ENCODE data around the gene SCO2.

Gene SCO2

GRCh38 chr22:50482107-50483074 lies 43.0 kb downstream of the SCO2 start:
- DNase-seq (ENCODE audit: low read depth in 2 of 2, low spot score in 1 of 2): no peak

- peak in 1 of 2 donors; percentile 39 for DNase-seq (ENCODE audit: low read depth in 2 of 2, low spot score in 1 of 2)
Observed at GRCh38 chr22:50481440-50482106, 43.8 kb downstream of the SCO2 start, which contains the start of gene ADM2. Gene ADM2, plus strand, starts transcription at chr22:50481543. Its CDS starts 305 bp downstream, at chr22:50481848.

- DNase-seq (ENCODE audit: low read depth in 2 of 2, low spot score in 1 of 2): no peak
Observed at GRCh38 chr22:50481045-50481439, 44.4 kb downstream of the SCO2 start.

GRCh38 chr22:50479721-50480120 lies 45.7 kb downstream of the SCO2 start:
- no peak for DNase-seq (ENCODE audit: low read depth in 2 of 2, low spot score in 1 of 2)

- DNase-seq (ENCODE audit: low read depth in 2 of 2, low spot score in 1 of 2): no peak
Observed at GRCh38 chr22:50477923-50478322, 47.5 kb downstream of the SCO2 start.

- no peak for DNase-seq (ENCODE audit: low read depth in 2 of 2, low spot score in 1 of 2)
Observed at GRCh38 chr22:50476868-50477267, 48.5 kb downstream of the SCO2 start.

- DNase-seq (ENCODE audit: low read depth in 2 of 2, low spot score in 1 of 2): no peak
Observed at GRCh38 chr22:50475652-50476002, 49.8 kb downstream of the SCO2 start.

GRCh38 chr22:50474710-50475651 lies 50.4 kb downstream of the SCO2 start, which contains the start of gene SBF1:
Gene SBF1, minus strand, starts transcription at chr22:50475035. Its CDS starts 195 bp downstream, at chr22:50474840.
- DNase-seq (ENCODE audit: low read depth in 2 of 2, low spot score in 1 of 2): peak; percentile 69 to 79

- no peak for DNase-seq (ENCODE audit: low read depth in 2 of 2, low spot score in 1 of 2)
Observed at GRCh38 chr22:50473855-50474671, 51.3 kb downstream of the SCO2 start.

Data from stimulated activated CD8-positive, alpha-beta memory T cell treated with anti-CD3 and anti-CD28 coated beads, Interleukin-4, amount 100 ng/mL, for 1 hour (primary cell).